GM12865 (cell line): ENCODE data around the gene NFATC1.

Experiments
- DNase-seq: peaks from one replicate; pipeline ENCODE4 v3.0.0; 2010; ENCODE audit warnings: low read depth
- H3K4me3 ChIP-seq: 2 replicates; pipeline ENCODE4 v1.5.1; 2011; ENCODE audit warnings: mild to moderate bottlenecking, low read depth, low read length, control low read depth
- TF ChIP-seq, protein P1 (sequence below): IDR thresholded peaks from 2 replicates; pipeline ENCODE4 v1.5.1; 2011; ENCODE audit warnings: low read length, control low read depth, low read depth, inconsistent platforms; ENCODE audit not compliant: insufficient read depth; ENCODE audit errors: missing control alignments

NFATC1 gene

GRCh38 chr18:79553154-79553553 is 157.4 kb downstream of the NFATC1 start:
- H3K4me3 ChIP-seq = no peak overlapping the region
- DNase-seq = no peak
- TF ChIP-seq, protein P1, sequence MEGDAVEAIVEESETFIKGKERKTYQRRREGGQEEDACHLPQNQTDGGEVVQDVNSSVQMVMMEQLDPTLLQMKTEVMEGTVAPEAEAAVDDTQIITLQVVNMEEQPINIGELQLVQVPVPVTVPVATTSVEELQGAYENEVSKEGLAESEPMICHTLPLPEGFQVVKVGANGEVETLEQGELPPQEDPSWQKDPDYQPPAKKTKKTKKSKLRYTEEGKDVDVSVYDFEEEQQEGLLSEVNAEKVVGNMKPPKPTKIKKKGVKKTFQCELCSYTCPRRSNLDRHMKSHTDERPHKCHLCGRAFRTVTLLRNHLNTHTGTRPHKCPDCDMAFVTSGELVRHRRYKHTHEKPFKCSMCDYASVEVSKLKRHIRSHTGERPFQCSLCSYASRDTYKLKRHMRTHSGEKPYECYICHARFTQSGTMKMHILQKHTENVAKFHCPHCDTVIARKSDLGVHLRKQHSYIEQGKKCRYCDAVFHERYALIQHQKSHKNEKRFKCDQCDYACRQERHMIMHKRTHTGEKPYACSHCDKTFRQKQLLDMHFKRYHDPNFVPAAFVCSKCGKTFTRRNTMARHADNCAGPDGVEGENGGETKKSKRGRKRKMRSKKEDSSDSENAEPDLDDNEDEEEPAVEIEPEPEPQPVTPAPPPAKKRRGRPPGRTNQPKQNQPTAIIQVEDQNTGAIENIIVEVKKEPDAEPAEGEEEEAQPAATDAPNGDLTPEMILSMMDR = no peak

DNA sequence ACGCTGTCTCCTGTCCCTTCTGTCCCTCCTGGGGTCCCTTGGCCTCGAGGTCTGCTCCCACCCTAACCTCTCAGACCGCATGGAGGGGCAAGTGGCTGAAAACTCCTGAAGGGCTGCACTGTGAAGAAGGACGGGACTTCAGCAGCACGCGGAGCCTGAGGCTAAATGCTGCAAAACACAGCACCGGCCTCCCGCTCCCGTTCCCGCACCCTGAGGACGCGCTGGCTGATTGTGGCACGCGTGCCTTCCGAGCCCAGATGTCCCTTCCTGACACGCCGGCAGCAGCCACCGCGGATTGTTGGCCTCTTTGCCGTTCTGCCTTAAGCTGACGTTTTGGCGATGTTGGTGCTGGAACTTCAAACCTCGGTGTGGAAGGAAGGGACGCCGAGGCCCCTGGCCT is 158.0 kb downstream of the NFATC1 start:
- TF ChIP-seq, protein P1 = no peak
- no peak for DNase-seq
- H3K4me3 ChIP-seq = no peak overlapping the region

GRCh38 chr18:79554321-79554720 is 158.6 kb downstream of the NFATC1 start:
- TF ChIP-seq, protein P1 = no peak
- DNase-seq = no peak
- no peak overlapping the region for H3K4me3 ChIP-seq

DNA sequence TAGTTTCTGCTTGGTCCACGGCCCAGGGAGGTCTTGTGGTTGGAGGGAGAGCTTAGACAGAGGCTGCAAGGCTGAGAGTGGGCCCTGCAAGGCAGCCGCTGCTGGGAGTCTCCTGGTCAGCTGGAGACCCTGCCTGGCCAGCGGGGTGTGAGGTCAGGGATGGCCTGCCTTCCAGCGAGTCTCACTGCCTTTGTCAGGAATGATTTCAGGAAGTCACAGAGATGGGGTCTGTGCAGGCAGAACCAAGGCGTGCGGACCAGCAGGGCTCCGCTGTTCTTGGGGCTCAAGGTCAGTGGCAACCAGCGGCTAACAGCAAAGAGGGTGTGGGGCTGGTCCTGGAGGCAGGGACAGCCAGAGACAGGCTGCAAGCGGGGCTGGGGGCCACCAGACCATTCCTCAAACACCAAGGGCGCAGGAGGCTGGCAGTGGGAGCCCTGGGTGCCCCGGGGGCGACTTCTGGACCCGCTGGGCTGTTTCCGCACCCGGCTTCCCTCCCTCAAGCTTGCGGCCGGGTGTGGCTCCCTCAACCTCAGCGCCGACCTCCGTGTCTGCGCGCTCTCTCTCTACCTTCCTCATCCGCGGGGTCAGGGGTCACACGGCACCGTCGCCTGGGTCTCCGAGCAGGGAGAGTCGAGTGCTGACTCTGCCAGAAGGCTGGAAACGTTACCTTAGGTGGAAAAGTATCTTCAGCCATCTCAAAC is 159.4 kb downstream of the NFATC1 start:
- no peak for DNase-seq
- H3K4me3 ChIP-seq = no peak overlapping the region
- TF ChIP-seq, protein P1 = no peak

- no peak for DNase-seq
- TF ChIP-seq, protein P1 = no peak
- H3K4me3 ChIP-seq = no peak overlapping the region
These were observed 160.2 kb downstream of the NFATC1 start for GRCh38 chr18:79555885-79556284.

DNA sequence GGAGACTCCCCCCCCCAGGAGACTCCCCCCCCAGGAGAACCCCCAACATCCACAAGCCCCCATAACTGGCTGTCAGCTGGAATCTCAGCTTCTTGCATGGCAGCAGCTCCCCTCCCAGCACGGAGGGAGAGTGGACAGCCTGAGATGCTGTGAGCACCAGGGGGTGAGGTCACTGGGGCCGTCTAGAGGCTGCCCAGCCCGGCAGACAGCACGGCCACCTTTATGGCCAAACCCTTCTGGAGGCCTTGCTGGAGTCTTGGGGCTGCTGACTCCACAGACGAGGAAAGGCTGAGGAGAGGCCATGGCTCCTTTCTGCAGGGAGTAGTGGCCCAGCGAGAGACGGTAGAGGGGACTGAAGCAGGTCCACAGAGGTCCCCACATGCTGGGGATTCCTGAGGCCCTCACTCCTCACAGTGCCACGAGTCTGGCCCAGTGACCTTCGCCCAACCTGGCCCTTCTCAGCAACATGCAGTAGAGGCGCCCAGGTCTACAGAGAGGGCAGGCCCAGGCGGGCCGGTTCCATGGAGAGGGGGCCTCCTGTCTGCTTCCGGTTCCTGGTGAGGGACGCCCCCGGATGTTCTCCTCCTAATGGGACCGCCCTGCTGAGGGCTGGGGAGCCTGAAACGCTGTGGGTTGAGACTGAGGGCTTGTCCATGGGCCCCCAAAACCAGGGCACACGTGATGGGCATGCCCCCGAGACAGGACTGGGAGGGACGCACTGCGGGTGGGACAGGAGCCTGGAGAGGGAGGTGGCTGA is 161.3 kb downstream of the NFATC1 start:
- TF ChIP-seq, protein P1 = no peak
- H3K4me3 ChIP-seq = no peak overlapping the region
- no peak for DNase-seq
